ENCODE data around the gene PHLDA2. TPM values are rescaled to one million over a fixed set of nuclear protein-coding genes. Genes with fewer than 3 reads are reported as not detected.

Gene PHLDA2
- total RNA-seq, 3 donors from 2014 or later: 2.0 to 2.3 TPM; not detected in 1

GRCh38 chr11:2927851-2928604 lies 1.2 kb downstream of the PHLDA2 start:
- TF ChIP-seq POLR2AphosphoS5 (IDR thresholded peaks at IDR 0.05) (no peak), POLR2A (IDR thresholded peaks at IDR 0.05) (no peak), CTCF (IDR thresholded peaks at IDR 0.05) (no peak)
- intact Hi-C loops (cut with DNase I; ENCODE audit: low total_unique reads): no loop called here
- Histone ChIP-seq H3K4me3 (peak overlapping the region; percentile 48 to 79 (median 60)), H3K4me1 (peaks cover 9 to 14% of the 10 kb centered on the region in 2 donors), H3K27ac (peak overlapping the region in 1 of 2 donors; percentile 12), H3K36me3 (no peaks in the 10 kb centered on the region), H3K9me3 (no peaks in the 10 kb centered on the region), H3K27me3 (no peaks in the 10 kb centered on the region)
- DNase-seq (ENCODE audit: low spot score in 2 of 2): no peak

- intact Hi-C loops (cut with DNase I; ENCODE audit: low total_unique reads): no loop called here
- no peak for DNase-seq (ENCODE audit: low spot score in 2 of 2)
- Histone ChIP-seq H3K27me3 (no peaks in the 10 kb centered on the region), H3K9me3 (no peaks in the 10 kb centered on the region), H3K36me3 (no peaks in the 10 kb centered on the region), H3K4me3 (peak overlapping the region in 1 of 3 donors; percentile 79), H3K4me1 (peaks cover 9 to 14% of the 10 kb centered on the region in 2 donors), H3K27ac (peak overlapping the region in 1 of 2 donors; percentile 12)
- no peak for TF ChIP-seq POLR2AphosphoS5 (IDR thresholded peaks at IDR 0.05)
- TF ChIP-seq CTCF (IDR thresholded peaks at IDR 0.05): no peak
- no peak for TF ChIP-seq POLR2A (IDR thresholded peaks at IDR 0.05)
Measured at GRCh38 chr11:2927121-2927800, 2.0 kb downstream of the PHLDA2 start.

- Histone ChIP-seq H3K27me3 (no peaks in the 10 kb centered on the region), H3K9me3 (no peaks in the 10 kb centered on the region), H3K4me1 (peaks cover 9 to 14% of the 10 kb centered on the region in 2 donors), H3K27ac (no peak overlapping the region), H3K4me3 (no peak overlapping the region), H3K36me3 (no peaks in the 10 kb centered on the region)
- no peak for TF ChIP-seq CTCF (IDR thresholded peaks at IDR 0.05)
- no peak for TF ChIP-seq POLR2A (IDR thresholded peaks at IDR 0.05)
- TF ChIP-seq POLR2AphosphoS5 (IDR thresholded peaks at IDR 0.05): no peak
- intact Hi-C loops (cut with DNase I; ENCODE audit: low total_unique reads): no loop called here
- no peak for DNase-seq (ENCODE audit: low spot score in 2 of 2)
Measured at GRCh38 chr11:2926611-2927051, 2.6 kb downstream of the PHLDA2 start.

DNA sequence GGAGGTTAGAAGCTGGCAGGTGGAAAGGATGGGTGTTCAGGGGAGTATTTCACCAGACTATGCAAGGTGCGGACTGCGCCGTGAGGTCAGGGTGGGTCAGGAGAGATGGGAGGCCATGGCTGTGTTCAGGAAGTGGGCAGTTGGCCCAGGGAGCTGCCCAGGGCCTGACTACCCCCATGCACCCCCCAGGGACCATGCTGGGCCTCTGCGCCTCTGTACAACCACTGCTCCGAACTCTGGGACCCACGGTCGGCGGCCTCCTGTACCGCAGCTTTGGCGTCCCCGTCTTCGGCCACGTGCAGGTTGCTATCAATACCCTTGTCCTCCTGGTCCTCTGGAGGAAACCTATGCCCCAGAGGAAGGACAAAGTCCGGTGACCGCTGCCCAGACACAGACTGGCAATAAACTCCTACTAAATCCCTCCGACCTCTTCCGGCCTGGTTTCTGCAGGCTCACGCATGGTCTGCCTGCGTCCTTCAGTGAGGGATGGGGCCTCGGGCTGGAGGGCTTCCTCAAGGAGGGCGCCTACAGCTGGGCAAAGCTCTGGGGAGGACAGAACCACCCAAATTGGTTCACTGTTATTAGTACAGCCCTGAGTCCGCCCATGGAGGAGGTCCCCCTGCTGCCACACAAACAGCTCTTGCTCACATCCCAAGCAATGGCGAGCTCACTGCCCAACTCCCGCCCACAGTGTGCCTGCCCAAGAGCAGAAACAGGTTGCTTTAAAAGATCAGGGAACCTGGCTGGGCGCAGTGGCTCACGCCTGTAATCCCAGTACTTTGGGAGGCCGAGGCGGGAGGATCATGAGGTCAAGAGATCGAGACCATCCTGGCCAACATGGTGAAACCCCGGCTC lies 4.2 kb downstream of the PHLDA2 start:
- H3K27me3 ChIP-seq: no peaks in the 10 kb centered on the region
- no peak overlapping the region for H3K4me3 ChIP-seq
- TF ChIP-seq POLR2AphosphoS5 (IDR thresholded peaks at IDR 0.05): no peak
- H3K9me3 ChIP-seq: no peaks in the 10 kb centered on the region
- no peaks in the 10 kb centered on the region for H3K36me3 ChIP-seq
- H3K4me1 ChIP-seq: peaks cover 9 to 10% of the 10 kb centered on the region in 2 donors
- H3K27ac ChIP-seq: peak overlapping the region; percentile 64 to 85
- intact Hi-C loops (cut with DNase I; ENCODE audit: low total_unique reads): no loop called here
- no peak for DNase-seq (ENCODE audit: low spot score in 2 of 2)

- Histone ChIP-seq H3K36me3 (no peaks in the 10 kb centered on the region), H3K4me1 (peaks cover 5 to 6% of the 10 kb centered on the region in 2 donors), H3K4me3 (peak overlapping the region in 1 of 3 donors; percentile 20), H3K9me3 (no peaks in the 10 kb centered on the region), H3K27me3 (no peaks in the 10 kb centered on the region), H3K27ac (peak overlapping the region; percentile 64 to 85)
- peak in 1 of 3 donors; percentile 30 for TF ChIP-seq POLR2AphosphoS5 (IDR thresholded peaks at IDR 0.05)
- no peak for TF ChIP-seq CTCF (IDR thresholded peaks at IDR 0.05)
- TF ChIP-seq POLR2A (IDR thresholded peaks at IDR 0.05): no peak
- intact Hi-C loops (cut with DNase I; ENCODE audit: low total_unique reads): no loop called here
- peak; percentile 66 to 85 for DNase-seq (ENCODE audit: low spot score in 2 of 2)
Measured at GRCh38 chr11:2924381-2924780, 4.8 kb downstream of the PHLDA2 start.
